Activated B cell treated with CpG ODN at 0.5 μM for 24 hours (primary cell): ENCODE results near the gene CER1. TPM values are rescaled to one million over a fixed set of nuclear protein-coding genes. Genes with fewer than 3 reads are reported as not detected.
A peak's percentile ranks its signal among the peaks of the same experiment; 100 is the strongest.

Experiments used
- ATAC-seq: fragments of 200-7000 bp; cut with Tn5 transposase; one replicate; pipeline ENCODE4 v1.10.0; 2021; ENCODE audit warnings: low read depth, mild to moderate bottlenecking, moderate library complexity
- CTCF ChIA-PET: fragments of 350-600 bp; sonication (Branson Sonifier 250); formaldehyde crosslinking; loops from one replicate; lab custom pipeline; 2021; ENCODE audit warnings: antibody characterized with exemption; lab: Charles Lee
- POLR2A ChIA-PET: fragments of 350-600 bp; sonication (Branson Sonifier 250); formaldehyde crosslinking; loops from one replicate; lab custom pipeline; 2021; ENCODE audit warnings: antibody characterized with exemption; lab: Charles Lee
- DNase-seq: peaks from one replicate; pipeline ENCODE4 v3.0.0; 2022
- H3K27ac Mint-ChIP-seq: one replicate; pipeline ENCODE4 v1.8.0; 2020; ENCODE audit warnings: mixed read lengths
- H3K27me3 Mint-ChIP-seq: one replicate; pipeline ENCODE4 v1.8.0; 2021; ENCODE audit warnings: mixed read lengths
- H3K36me3 Mint-ChIP-seq: one replicate; pipeline ENCODE4 v1.8.0; 2021; ENCODE audit warnings: low read depth, mixed read lengths
- H3K4me1 Mint-ChIP-seq: one replicate; pipeline ENCODE4 v1.8.0; 2021; ENCODE audit warnings: mixed read lengths
- H3K4me3 Mint-ChIP-seq: one replicate; pipeline ENCODE4 v1.8.0; 2020; ENCODE audit warnings: mild to moderate bottlenecking, mixed read lengths
- H3K9me3 Mint-ChIP-seq: one replicate; pipeline ENCODE4 v1.8.0; 2020; ENCODE audit warnings: mixed read lengths
- CTCF ChIP-seq: fragments of 200-600 bp; IDR thresholded peaks from one replicate; pipeline ENCODE4 v1.8.0; 2022; ENCODE audit warnings: antibody characterized with exemption, mild to moderate bottlenecking
- intact Hi-C: fragments of 100-400 bp; cut with micrococcal nuclease; formaldehyde crosslinking; loops from one replicate; pipeline ENCODE4 v1.15.1; 2024
- total RNA-seq: library from RNA; stranded (reverse); gene quantifications from 2 replicates; pipeline ENCODE4 v1.2.3, GENCODE V29; 2022

The CER1 gene
- not detected in 2 replicates for total RNA-seq

GRCh38 chr9:14722391-14723035, at the start of gene CER1:
Gene CER1, minus strand, starts transcription at chr9:14722733. Its CDS starts 61 bp downstream, at chr9:14722672.
- H3K4me1 Mint-ChIP-seq, result no peaks in the 10 kb centered on the region
- no peak within 1 kb of the TSS for H3K4me3 Mint-ChIP-seq
- intact Hi-C loops, result no loop called here
- no peaks in the 10 kb centered on the region for H3K9me3 Mint-ChIP-seq
- H3K27ac Mint-ChIP-seq, result no peak within 1 kb of the TSS
- H3K36me3 Mint-ChIP-seq, result no peaks in the 10 kb centered on the region
- ATAC-seq (no peak), DNase-seq (no peak)
- CTCF ChIA-PET, result no interaction called here
- TF ChIP-seq CTCF, result no peak
- POLR2A ChIA-PET, result no interaction called here
- H3K27me3 Mint-ChIP-seq, result peaks cover 24% of the 10 kb centered on the region

- CTCF ChIA-PET, result interaction anchor here (1.3 to 5.7 kb wide), 3 partner anchors 15 to 327 kb away, joined by 3 to 71 read pairs (median 6); no protein-coding TSS in a partner anchor
- POLR2A ChIA-PET, result no interaction called here
- intact Hi-C loops, result no loop called here
- Mint-ChIP-seq H3K9me3 (no peaks in the 10 kb centered on the region), H3K27ac (no peak overlapping the region), H3K4me3 (no peak overlapping the region), H3K4me1 (no peaks in the 10 kb centered on the region), H3K27me3 (peaks cover 19% of the 10 kb centered on the region), H3K36me3 (no peaks in the 10 kb centered on the region)
- TF ChIP-seq CTCF, result no peak
- no peak for DNase-seq
- ATAC-seq, result no peak
These were observed 48.1 kb upstream of the CER1 start for GRCh38 chr9:14770592-14770991.

GRCh38 chr9:14769230-14769571, 46.7 kb upstream of the CER1 start:
- Mint-ChIP-seq H3K9me3 (peaks cover under 1% of the 10 kb centered on the region), H3K4me3 (no peak overlapping the region), H3K27me3 (peaks cover 20% of the 10 kb centered on the region), H3K27ac (no peak overlapping the region), H3K36me3 (no peaks in the 10 kb centered on the region), H3K4me1 (no peaks in the 10 kb centered on the region)
- POLR2A ChIA-PET, result no interaction called here
- CTCF ChIA-PET, result interaction anchor here (0.6 to 5.7 kb wide), 21 partner anchors 10 to 416 kb away, joined by 3 to 71 read pairs (median 4); no protein-coding TSS in a partner anchor
- TF ChIP-seq CTCF, result no peak
- DNase-seq (no peak), ATAC-seq (no peak)
- intact Hi-C loops, result loop anchor here (2.0 to 5.0 kb wide), 4 partner anchors 108 to 1417 kb away; no protein-coding TSS in a partner anchor

- peak; percentile 84 for TF ChIP-seq CTCF
- no peak for DNase-seq
These were observed 46.1 kb upstream of the CER1 start for GRCh38 chr9:14768405-14769229.

GRCh38 chr9:14766299-14766698, 43.8 kb upstream of the CER1 start:
- no peak overlapping the region for H3K27ac Mint-ChIP-seq
- intact Hi-C loops, result loop anchor here (5.0 kb wide), 2 partner anchors 324 to 1414 kb away; no protein-coding TSS in a partner anchor
- H3K27me3 Mint-ChIP-seq, result peaks cover 30% of the 10 kb centered on the region
- no peak overlapping the region for H3K4me3 Mint-ChIP-seq
- ChIA-PET CTCF (interaction anchor here (1.1 to 5.7 kb wide), 4 partner anchors 11 to 151 kb away, joined by 4 to 71 read pairs (median 10); no protein-coding TSS in a partner anchor), POLR2A (no interaction called here)
- H3K36me3 Mint-ChIP-seq, result no peaks in the 10 kb centered on the region
- ATAC-seq, result no peak
- peaks cover 4% of the 10 kb centered on the region for H3K9me3 Mint-ChIP-seq
- no peak for DNase-seq
- no peak for TF ChIP-seq CTCF
- no peaks in the 10 kb centered on the region for H3K4me1 Mint-ChIP-seq

More at GRCh38 chr9:14768405-14769229, 46.1 kb upstream of the CER1 start:
- H3K4me1 Mint-ChIP-seq, result no peaks in the 10 kb centered on the region
- H3K36me3 Mint-ChIP-seq, result no peaks in the 10 kb centered on the region
- H3K9me3 Mint-ChIP-seq, result peaks cover 4% of the 10 kb centered on the region
- no peak overlapping the region for H3K4me3 Mint-ChIP-seq
- POLR2A ChIA-PET, result no interaction called here
- CTCF ChIA-PET, result interaction anchor here (0.6 to 5.7 kb wide), 21 partner anchors 10 to 416 kb away, joined by 3 to 71 read pairs (median 4); no protein-coding TSS in a partner anchor
- H3K27me3 Mint-ChIP-seq, result peaks cover 24% of the 10 kb centered on the region
- intact Hi-C loops, result loop anchor here (1.0 to 5.0 kb wide), 7 partner anchors 78 to 1416 kb away; no protein-coding TSS in a partner anchor
- no peak overlapping the region for H3K27ac Mint-ChIP-seq
- ATAC-seq, result no peak
